NCI-H510A (cell line): ENCODE measurements around the gene MSX1.

Experiments used
- DNase-seq: peaks from one replicate; lab custom pipeline; 2025; lab: John Stamatoyannopoulos, UW

Gene MSX1

GRCh38 chr4:4869731-4870571 is 10.5 kb downstream of the MSX1 start:
- DNase-seq: no peak

DNA sequence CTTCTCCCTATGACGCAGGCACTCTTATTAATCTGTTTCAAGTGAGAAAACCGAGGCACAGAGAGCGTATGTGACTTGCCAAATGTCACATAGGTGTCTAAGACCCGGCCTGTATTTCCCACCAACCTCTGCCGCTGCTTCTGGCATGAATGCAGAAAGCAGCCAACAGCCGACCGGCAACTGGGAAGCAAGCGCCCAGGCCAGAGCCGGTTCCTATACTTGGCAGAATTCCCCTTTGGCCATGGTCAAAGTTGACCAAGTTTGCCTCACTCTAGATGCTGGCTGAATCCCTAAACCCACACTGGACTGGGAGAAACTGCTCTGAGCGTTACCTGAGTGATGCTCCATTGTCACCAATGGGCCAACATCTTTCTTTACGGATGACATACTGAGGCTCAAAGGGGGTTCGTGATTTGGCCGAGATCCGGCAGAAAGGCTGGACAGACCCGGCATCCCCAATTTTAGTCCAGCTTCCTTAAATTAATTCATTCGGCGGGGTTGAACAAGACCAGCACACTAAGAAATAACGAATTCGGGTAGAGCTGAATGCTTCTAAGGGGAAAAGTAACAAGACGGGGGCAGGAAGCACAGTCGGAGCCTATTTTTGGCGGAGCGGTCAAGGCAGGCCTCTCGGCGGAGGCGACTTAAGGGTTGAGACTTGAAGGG is 11.2 kb downstream of the MSX1 start:
- DNase-seq: no peak

- DNase-seq: no peak
These were observed 11.7 kb downstream of the MSX1 start for GRCh38 chr4:4871242-4871572.

DNA sequence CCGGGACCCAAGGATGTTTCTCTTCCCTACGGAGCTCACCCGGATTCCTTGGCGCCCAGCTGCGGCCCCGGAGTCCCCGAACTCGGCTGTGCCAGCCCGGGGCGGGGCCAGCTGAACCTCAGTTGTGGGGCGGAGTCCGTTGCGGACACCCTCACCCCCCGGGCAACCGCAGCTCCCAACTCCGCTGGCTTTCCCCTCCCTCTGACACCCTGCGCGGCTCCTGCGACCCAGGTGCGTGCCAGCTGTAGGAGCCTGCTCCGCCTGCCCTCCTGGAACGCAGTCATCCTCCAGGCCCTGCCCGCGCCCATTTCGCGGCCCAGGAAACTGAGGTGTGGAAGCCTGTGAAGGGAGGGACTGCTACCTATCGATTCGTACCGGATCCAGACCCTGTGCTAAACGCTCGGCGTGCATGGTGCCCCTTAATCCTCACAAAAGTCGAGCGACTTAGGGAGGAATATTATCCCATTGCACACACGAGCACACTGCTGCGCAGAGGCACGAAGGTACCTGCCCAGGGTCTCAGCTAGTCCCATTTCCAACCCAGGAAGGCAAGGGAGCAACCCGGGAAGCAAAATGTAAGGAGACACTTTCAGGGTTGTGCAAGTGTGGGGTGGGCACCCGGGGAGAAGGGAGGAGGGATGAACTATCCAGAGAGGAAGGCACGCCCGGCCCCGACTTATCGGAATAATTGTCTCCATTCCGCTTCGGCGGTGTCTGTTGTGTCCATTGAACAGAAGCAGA is 12.3 kb downstream of the MSX1 start:
- DNase-seq: no peak

- no peak for DNase-seq
These were observed 12.9 kb downstream of the MSX1 start for GRCh38 chr4:4872314-4872903.

GRCh38 chr4:4873203-4873602 is 13.7 kb downstream of the MSX1 start:
- DNase-seq: no peak

- DNase-seq: no peak
These were observed 14.8 kb downstream of the MSX1 start for GRCh38 chr4:4874254-4874653.

DNA sequence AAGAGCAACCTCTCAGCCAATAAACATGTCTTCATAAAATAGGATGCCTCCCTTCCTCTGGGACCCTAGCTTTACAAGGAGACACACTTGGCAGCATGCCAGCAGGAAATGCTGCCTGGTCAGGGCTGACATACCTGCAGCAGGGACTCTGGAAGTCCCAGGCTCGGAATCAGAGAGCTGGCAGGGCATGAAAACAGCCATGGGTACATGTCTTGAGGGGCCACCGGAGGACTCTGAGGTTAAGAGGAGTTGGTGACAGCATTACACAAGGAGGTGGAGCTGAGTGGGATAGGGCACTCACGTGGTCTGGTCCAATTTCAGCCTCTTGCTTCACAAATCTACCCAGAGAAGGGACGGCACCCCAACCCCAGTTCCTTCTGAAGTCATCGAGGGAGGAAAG is 15.7 kb downstream of the MSX1 start:
- DNase-seq: no peak

DNA sequence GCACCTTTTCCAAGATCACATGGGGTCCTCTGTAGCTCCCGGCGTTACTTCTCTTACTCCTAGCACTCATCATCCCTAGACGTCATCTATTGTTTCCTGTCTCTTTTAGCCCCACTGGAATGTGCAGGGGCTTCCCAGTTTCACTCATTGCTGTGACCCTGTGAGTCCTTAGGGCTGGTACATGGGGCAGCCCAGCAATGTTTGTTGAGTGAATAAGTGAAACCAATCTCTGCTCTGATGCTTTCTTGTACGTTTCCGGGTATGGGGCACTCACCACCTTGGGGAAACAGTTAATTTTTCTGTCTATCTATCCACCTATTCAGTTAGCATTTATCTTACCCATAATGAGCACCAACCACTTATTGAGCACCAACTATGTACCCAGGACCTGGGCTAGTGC is 16.1 kb downstream of the MSX1 start:
- DNase-seq: no peak

DNA sequence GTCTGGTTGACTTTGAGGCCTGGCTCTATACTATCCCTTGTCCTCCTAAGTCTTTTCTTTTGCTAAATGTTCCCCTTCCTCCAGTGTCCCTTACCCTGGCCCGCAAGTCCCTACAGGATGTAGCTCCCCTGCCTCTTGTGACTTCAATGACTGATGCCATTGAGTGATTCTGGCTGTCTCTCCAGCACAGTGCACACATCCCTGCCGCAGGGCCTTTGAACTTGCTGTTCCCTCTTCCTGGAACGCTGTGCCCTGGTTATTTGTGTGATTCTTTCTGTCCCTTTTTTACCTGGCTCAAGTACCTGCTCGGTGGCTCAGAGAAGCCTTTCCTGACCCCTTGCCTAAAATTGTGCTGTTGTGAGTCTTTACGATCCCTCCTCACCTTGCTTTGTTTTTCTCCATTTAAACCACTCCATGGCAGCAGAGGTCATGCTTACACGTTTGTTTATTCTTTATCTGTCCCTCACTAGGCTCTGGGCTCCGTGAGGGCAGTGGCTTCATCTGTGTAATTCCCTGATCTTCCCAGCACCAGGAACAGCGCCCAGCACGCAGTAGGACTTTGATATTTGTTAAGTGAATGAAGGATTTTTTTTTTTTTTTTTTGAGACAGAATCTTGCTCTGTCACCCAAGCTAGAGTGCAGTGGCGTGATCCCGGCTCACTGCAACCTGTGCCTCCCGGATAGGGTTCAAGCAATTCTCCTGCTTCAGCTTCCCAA is 17.6 kb downstream of the MSX1 start:
- DNase-seq: no peak

- no peak for DNase-seq
These were observed 21.0 kb downstream of the MSX1 start for GRCh38 chr4:4880492-4880891.

- DNase-seq: no peak
These were observed 22.0 kb downstream of the MSX1 start for GRCh38 chr4:4881432-4881831.

GRCh38 chr4:4884611-4885010 is 25.1 kb downstream of the MSX1 start:
- no peak for DNase-seq

- DNase-seq: no peak
These were observed 28.0 kb downstream of the MSX1 start for GRCh38 chr4:4887426-4887825.

DNA sequence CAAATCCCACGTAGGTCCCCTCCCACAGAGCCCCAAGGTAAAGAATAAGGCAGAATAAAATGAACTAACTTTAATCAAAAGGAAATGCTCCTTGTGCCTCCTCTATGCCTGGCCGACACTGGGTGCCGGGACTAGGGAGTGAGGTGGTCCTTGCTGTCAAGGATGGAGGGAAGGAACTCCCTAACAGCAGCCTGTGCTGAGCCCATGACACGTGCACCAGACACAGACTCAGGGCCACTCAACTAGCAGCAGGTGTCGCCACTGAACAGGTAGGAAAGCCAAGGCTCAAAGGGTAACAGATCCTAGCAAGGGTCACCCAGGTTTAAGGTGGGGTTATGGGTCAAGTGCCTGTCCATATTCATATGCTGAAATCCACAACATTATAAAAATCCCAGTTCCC is 29.2 kb downstream of the MSX1 start:
- DNase-seq: no peak

DNA sequence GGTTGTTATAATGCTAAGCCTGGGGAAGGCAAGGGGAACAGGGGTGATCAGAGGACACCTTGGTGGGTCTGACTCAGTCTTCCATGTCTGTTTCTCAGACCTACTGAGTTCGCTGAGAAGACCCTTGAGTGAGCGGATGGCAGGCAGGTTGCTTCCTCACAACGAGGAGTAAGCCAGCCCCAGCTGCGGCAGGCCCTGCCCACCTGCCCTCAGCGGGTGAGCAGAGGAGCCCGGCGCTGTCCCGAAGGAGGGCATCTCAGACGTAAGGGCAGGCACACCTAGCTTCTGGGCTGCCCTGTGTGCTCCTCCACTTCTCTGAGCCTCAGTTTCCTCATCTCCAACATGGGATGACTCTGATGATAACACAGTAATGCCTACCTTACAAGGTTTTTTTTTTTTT is 30.3 kb downstream of the MSX1 start:
- no peak for DNase-seq

DNA sequence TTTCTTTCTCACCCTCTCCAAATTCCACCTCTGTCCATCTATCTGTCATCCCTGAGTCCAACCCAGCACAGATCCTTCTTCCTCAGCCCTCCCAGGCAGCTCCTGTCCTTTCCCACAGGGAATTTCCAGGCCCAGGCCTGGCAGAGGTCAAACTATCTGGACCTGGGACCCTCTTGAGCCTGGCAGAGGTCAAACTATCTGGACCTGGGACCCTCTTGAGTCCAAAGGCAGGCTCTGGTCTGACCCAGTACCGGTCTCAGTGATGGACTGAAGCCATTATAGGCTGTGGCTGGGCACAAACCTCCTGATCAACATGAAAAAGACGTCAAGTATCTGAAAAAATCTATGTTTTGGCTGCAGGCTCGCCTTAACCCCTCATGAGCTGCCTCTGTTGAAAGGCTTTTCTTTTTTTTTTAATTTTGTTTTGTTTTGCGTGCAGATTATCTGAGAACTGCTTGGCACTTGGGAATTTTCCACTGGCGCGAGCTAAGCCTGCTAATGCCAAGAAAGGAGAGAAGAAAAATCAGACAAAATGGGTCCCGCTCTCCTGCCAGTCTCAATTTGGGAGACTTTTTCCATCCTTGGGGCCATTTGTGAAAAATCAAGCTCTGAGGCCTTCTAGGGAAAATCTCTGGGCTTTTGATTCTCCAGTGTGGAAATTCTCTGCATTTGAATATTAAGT is 31.2 kb downstream of the MSX1 start:
- no peak for DNase-seq

GRCh38 chr4:4893721-4894120 is 34.3 kb downstream of the MSX1 start:
- DNase-seq: no peak

DNA sequence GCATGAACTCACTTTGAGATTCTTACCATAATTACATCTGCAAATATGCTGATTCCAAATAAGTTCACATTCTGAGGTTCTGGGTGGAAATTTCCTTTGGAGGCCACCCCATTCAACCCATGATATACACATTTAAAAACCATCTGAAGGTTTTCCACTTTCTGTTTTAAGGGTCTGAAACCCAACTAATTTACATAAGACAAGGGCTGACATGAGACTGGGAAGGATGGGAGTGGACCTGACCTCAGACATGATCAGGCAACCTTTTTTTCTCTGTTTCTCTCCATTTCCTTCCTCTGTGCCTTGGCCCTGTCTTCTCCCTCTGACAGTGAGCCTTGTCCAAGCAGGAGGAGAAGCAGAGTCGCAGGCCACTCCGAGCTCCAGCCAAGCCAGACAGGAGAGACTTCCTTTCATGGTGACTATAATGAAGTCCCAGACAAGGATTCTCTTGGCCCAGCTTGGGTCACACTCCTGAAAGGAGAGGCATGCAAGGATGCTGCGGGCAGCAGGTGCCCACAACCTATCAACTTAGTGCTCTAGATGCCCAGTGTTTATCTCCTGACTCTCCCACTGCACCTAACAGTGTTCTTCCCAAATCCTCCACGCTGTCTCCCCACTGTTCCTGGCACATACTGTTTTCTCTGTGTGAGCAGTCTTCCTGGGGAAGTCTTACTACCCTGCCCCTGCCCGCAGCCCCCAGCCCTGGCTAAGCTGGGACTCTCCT is 39.9 kb downstream of the MSX1 start:
- DNase-seq: no peak

GRCh38 chr4:4901877-4902276 is 42.4 kb downstream of the MSX1 start:
- no peak for DNase-seq

GRCh38 chr4:4912155-4912554 is 52.7 kb downstream of the MSX1 start:
- no peak for DNase-seq
